ENCODE measurements around the gene KIAA1671.

- TF ChIP-seq CTCF (IDR thresholded peaks at IDR 0.05 in 8 of 11, conservative IDR thresholded peaks at IDR 0.05 in 3 of 11) (no peak), POLR2AphosphoS5 (IDR thresholded peaks at IDR 0.05) (no peak), POLR2A (IDR thresholded peaks at IDR 0.05) (no peak)
These were observed 255.8 kb downstream of the KIAA1671 start for GRCh38 chr22:25208328-25208727.

Data from spleen (tissue), 7 donors.